Activated CD8-positive, alpha-beta memory T cell treated with anti-CD3 and anti-CD28 coated beads for 4 hours (primary cell): Measurements from ENCODE around the gene ATP2B3.

Experiments
- DNase-seq, 2 donors: peaks; one replicate each; pipeline ENCODE4 v3.0.0-alpha.2; 2020; ENCODE audit warnings: low read depth in 2 of 2

The ATP2B3 gene

DNA sequence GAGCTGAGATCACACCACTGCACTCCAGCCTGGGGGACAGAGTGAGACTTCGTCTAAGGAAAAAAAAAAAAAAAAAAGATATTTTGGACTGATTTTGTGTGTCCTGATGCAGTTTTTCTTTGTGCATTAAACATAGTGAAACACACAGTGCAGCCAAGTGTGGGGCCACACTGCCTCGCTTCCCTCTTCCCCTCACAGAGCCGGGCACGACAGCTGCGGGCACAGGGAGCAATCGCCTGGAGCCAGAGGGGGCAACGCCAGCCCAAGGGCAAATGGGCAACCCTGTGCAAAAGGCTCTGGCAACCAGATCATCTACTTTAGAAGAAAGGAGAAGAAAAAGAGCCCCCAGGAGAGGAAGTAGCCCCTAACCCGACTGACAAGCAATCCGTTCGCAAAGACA lies 95.0 kb downstream of the ATP2B3 start:
- DNase-seq = no peak

DNA sequence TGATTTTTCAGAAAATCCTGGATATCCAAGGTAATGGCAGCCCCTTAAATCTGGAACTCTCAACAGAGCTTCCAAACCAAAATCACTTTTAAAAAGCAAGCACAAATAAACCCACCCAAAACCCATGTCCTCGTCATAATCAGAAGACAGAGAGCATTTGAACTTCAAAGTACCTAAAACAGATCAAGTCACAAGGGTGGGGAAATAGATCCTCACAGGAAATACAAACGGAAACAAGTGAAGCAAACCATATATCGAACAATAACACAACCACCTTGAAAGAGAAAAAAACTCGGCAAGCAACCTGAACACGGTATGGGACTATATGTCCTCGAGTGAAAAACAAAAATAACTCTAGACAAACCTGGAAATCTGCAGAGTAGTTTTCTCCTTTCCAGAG lies 97.4 kb downstream of the ATP2B3 start:
- no peak for DNase-seq

DNA sequence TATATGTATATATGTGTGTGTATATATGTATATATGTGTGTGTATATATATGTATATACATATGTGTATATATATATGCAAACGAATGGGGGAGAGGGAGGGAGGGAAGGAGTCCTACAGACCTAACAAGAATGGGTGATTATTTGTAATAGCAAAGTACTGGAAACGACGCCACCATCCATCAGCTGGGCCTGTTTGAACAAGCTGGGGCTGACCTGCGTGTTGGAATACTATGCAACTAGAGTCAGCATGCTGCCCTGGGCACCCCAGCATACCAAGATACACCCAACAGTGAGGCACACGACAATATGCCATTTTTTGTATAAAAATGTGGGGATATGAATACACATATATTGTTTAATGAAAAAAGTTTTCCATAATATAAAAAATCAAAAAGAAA lies 103.1 kb downstream of the ATP2B3 start:
- DNase-seq = no peak

DNA sequence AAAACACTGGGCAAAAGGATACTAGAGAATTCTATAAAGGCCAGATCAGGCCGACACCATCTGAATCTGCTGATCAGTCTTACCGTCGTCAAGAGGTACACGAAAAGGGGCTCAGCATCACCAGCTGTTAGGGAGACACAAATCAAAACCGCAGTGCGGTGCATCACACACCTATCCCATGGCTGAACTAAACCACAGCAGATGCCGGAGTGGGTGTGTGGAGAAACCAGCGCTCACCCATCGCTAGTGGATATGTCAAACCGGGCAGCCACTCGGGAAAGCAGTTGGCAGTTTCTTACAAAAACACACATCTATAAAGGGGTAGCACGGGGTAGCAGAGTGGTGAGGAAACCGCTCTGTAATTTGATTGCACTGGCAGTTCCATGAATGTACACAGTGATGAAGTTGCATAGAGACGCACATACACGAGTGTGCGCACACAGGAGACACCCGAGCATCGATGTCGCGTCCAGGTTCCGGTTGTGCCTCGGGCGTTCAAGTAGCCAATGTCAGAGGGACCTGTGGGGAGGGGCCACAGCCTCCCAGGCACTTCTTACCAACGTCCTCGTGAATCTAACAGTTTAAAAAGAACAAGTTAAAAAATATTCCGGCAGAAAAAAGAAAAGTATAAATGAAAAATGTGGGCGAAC lies 104.6 kb downstream of the ATP2B3 start:
- no peak for DNase-seq

DNA sequence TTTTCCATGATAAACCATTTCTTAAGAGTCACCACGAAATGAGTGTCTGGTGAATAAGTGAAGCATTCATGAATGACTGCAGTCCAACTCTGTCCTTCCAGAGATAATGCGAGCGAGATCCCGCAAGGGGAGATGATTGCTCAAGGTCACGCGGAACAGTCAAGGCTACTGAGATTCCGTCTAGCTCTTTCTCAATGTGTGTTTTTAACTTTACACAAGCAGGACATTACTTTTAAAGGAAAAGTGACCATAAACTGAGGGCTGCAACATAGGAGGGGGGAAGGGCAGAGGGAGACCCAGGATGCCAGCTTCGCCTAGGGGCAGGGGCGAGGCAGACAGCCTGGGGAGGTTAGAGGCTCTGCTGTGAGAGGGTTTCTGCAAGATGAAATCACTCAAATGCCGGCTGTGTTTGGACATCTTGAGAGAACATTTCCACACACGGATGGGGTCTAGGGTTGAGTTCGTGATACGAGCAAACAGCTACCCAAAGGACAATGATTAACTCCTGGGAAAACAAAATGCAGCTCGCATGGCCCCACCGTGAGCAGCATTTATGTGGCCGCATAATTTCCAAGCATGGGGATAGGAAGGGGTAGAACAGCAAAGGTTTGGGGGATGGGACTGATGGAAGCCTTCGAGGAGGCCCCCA lies 105.3 kb downstream of the ATP2B3 start:
- DNase-seq = no peak

DNA sequence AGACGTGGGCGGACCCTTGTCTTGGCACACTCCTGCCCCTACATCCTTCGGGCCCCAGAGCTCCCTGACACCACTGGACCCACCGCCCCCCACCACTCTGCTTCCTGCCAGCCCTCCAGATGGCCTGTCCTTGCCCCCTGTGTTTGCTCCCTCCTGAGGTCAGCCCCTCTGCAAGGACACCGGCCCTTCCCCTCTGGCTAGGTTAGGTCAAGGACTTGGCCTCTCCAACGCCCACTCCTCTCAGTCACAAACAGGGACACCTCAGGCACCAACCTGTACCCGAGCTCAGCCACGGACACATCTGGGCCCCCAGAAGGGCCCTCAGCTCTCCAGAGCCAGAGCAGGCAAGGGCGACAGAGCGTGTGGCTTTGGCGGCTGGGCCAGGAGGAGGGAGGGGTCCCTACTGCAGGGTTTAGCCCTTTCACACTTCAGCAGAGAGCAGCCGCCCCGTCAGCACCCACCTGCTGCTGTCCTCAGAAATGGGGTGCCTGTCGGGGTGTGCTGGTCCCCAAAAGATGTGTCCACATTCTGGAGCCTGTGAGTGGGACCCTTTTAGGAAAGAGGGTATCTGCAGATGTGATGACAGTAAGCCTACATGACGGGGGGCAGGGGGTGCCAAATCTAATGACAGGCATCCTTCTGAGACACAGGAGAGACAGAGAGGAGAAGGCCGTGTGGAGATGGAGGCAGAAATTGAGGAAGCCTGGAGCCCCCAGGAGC lies 106.0 kb downstream of the ATP2B3 start:
- no peak for DNase-seq

DNA sequence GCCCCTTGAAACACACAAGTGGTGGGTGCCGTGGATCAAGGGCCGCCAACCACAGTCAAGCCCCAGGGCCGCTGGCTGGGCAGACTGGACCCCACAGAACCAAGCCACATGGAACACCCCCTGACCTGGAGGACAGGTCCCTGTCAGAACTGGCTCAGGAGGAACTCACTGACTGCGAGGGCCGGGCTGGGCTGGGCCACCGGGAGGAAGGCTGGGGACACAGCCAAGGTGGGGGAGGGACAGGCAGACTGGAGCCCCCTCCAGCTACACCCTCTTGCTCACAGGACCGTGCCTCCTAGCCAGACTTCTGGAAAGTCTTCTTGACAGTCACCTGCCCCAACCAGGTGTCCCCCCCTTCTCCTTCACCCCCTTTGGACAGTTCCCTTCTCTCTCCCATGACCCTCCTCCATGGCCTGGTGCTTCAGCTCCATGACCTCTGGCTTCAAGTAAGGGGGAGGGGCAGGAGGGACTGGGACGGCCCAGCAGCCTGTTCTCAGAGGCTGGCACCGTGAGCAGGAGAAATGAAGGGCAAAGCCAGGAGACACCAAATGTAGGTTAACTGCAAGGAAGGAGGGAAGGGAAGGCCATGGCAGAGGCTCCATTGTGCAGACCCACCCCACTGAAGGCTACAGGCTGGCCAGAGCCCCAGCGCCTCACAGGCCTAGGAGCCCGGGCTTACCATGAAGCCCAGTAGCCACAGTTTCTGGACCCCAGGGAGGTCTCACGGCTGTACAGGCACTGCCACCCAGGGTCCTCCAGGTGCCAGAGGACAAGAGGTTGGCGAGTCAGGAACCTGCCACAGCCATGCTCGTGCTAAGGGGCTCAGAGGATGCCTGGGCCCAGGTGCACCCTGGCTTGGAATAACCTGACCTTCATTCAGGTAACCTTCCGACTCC lies 107.0 kb downstream of the ATP2B3 start:
- DNase-seq = no peak

DNA sequence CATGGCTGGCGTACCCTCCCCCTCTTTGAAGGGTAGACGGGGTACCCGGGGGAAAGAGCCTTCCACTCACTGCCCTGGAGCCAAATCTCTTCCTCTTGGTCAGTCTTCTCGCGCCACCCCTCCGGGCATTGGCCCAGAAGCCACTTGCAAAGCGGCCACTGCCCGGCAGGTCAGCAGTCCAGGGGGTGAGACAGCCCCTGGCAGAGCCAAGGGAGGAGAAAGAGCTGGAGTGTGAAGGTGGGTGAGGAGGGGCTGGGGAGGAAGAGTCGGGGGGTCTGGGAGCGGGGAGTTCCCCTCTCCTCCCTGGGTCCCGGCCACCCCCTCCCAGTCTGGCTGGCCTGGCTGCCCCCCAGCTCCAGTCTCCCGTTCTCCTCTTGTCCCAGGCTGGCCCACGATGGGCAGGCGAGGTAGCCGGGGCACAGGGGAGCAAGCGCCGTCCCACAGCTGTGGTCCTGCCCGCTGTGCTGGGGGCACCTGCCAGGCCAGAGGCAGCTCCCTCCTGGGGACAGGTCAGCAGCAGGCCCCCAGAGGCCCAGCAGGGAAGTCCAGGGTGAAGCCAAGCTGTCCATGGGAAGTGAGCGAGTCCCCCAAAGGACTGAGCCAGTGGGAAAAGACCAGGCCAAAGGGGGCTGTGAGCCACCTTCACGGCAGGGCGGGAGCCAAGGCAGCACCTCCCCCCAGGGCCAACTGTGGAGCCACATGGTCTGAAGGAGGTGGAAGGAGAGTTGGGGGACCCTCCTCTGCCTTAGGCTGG lies 108.0 kb downstream of the ATP2B3 start:
- no peak for DNase-seq

DNA sequence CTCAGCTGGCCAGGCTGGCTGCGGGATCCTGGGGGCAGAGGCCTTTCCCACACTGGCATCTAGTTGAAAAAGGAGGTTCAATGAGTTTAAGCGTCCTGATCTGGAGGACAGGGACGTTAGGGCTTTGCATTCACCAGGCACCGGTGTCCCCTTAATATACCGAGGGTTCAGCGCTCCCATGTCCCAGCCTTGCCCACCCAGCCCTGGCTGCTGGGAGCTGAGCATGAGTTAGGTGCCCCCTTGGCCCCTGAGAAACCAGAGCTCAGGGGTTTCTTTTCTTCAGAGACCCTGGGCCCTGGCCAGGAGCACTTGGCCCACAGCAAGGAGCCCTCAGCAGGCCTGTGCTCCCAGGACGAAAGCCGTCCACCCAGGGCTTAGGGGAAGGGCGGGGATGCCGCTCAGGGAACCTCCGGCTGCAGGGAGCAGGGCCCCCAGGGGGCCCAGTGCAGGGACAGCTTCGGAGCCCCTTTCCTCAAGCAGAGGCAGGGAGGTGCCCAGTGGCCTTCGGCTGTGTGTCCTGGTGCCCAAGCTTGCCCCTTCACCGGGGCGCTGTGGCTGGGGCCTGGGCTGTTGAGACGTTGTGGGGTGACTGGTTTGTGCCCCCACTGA lies 108.7 kb downstream of the ATP2B3 start:
- no peak for DNase-seq

DNA sequence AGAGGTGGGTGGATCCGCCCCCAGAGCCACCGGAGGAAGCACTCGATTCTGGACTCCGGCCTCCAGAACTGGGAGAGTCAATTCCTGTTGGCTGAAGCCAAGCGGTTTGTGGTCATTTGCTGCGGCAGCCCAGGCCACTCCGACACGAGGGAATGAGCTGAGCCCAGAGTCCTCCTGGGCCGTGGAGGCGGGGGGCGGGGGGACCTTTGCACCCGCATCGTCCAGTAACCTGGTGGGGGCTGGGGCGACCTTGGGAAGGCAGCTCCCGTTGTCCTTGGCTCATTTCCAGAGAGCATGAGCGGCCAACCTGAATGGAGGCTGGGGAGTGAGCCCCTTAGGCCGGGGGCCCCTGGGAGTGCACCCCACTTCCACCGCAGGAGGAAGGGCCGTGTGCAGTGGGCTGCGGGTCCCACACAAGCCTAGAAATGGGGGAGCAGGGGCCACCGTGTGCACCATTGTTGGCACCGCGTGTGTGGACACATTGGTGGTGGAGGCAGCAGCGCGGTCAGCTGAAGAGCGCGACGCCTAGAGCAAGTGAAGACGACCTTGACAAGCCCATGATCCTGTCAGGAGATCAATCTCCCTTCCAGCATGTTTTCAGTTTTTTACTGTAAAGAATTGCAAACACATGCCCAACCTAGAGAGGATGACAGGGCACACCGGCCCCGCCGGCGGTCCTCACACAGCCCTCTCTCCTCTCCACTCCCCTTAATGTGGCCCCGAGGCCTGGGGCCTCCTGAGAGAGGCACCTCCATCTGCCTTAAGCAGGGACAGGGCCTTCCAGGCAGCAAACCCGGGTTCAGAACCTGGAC lies 109.6 kb downstream of the ATP2B3 start:
- DNase-seq = no peak

DNA sequence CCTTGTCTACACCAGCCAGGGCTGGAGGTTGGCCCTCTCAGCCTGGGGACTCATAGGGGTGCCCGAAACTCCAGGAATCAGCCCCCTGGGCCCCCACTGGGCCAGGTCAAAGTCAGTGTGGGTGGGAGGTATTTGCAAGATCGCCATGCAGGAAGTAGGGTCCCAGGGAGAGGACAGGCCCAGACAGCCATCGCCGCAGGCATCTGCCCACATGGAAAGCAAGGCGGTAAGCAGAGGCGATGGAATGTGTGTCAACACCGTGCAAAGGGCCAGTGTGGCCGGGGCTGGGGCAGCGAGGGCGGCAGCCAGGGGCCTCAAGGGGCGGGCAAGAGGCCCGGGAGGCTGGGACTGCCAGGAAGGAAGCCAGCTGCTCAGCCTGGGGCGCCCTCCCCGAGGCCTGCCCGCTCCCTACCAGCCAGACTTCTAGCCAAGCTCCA lies 110.3 kb downstream of the ATP2B3 start:
- no peak for DNase-seq

DNA sequence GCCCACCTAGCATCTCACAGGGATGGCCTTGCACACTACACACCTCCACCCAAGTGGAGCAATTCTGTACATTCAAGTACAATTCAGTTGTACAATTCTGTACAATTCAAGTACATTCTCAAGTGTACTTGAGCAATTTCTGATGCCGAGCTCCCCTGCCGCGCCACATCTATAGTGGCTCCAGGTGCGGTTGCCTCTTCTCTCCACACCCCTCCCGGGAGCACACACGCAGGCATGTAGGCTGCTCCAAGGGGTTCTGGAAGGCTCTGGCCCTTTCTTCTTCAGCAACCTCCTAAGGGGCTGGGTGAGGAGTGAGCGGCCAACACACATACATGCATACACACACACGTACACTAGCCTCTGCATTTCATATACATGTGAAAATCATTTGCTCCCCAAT lies 110.7 kb downstream of the ATP2B3 start:
- no peak for DNase-seq

DNA sequence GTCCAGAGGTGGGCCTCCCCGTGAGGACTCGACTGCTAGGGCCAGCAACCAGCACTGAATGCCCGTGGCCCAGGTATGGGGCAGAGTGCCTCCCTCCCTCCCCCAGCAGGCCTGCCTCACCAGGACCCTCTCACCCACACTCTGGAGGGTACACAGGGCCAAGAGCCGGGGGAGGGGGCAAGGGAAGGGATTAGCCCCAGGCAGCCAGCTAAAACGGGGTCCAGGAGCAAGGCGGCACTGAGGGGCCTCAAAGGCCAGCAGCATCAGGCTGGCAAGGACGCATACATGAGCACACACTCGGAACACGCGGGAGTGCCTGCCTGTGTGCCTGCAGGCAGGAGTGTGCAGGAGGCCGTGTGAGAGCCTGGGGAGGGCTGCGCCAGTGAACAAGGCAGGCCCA lies 111.2 kb downstream of the ATP2B3 start:
- DNase-seq = no peak

DNA sequence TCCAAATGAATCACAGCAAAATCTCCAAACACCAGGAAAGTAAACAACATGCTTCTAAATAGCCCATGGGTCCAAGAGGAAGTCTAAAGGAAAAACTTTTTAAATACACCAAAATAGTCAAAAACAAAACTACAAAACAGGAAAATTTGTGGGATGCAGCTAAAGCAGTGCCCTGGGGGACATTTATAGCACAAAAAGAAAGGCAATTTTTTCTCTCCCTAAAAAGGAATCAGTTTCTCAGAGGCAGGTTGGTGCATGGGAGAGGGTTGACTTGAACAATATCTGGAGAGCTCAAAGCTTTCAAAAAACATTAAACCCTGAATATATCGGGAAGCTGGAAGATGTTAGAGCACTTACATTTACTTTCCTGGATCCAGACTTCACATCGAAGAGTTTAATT lies 113.9 kb downstream of the ATP2B3 start:
- DNase-seq = no peak

DNA sequence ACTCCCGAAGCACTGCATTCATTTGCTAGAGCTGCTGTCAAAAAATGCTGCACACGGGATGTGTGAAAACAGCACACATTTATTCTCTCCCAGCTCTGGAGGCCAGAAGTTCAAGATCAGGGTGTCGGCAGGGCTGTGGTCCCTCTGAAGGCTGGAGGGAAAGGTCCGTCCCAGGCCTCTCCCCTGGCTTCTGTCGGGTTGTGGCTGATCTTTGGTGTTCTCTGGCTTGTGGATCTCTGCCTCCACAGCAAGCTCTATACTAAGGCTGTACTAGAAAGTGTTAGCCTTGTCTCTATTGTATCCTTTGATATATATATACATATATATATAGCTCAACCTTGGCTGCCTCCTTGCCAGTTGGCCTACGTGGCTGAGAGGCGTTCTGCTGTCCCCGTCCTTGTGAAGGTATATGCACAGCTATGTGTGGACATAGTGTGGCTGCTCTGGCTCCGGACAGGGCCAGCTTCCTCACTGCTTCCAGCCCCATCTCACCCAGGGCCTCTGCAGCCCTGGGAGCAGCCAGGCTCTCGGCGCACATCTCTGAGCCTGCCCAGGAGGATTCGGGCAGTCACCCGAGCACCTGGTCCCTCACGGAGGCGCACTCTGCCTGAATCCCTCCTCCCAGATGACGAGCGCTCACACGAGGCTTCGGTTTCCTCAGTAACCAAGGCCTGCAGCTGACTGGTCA lies 114.6 kb downstream of the ATP2B3 start:
- DNase-seq = no peak
